Activated T-cell treated with anti-CD3 and anti-CD28 coated beads, Interleukin-2, amount 50 U/mL, for 4 hours (primary cell): Measurements from ENCODE around the gene SCT. TPM values are rescaled to one million over a fixed set of nuclear protein-coding genes. Genes with fewer than 3 reads are reported as not detected.

Source experiments
- ATAC-seq, 2 donors: fragments of 200-7000 bp; cut with Tn5 transposase; one replicate each; pipeline ENCODE4 v1.10.0; 2021
- DNase-seq: peaks from one replicate; pipeline ENCODE4 v3.0.0-alpha.2; 2020
- H3K27me3 Mint-ChIP-seq: one replicate; pipeline ENCODE4 v1.8.0; 2021; ENCODE audit warnings: low read depth, mixed read lengths
- H3K36me3 Mint-ChIP-seq: one replicate; pipeline ENCODE4 v1.8.0; 2022; ENCODE audit warnings: mixed read lengths; ENCODE audit not compliant: insufficient read depth
- H3K4me1 Mint-ChIP-seq: one replicate; pipeline ENCODE4 v1.8.0; 2021; ENCODE audit warnings: low read depth, mixed read lengths
- H3K4me3 Mint-ChIP-seq: one replicate; pipeline ENCODE4 v1.8.0; 2021; ENCODE audit warnings: mild to moderate bottlenecking, moderate library complexity, mixed read lengths
- H3K9me3 Mint-ChIP-seq: one replicate; pipeline ENCODE4 v1.8.0; 2021; ENCODE audit warnings: mixed read lengths
- total RNA-seq, 3 donors: library from RNA; stranded (reverse); gene quantifications; one replicate each; pipeline ENCODE4 v1.2.1, GENCODE V29; 2021

Gene SCT
- total RNA-seq, 3 donors from 2014 or later, result not detected

DNA sequence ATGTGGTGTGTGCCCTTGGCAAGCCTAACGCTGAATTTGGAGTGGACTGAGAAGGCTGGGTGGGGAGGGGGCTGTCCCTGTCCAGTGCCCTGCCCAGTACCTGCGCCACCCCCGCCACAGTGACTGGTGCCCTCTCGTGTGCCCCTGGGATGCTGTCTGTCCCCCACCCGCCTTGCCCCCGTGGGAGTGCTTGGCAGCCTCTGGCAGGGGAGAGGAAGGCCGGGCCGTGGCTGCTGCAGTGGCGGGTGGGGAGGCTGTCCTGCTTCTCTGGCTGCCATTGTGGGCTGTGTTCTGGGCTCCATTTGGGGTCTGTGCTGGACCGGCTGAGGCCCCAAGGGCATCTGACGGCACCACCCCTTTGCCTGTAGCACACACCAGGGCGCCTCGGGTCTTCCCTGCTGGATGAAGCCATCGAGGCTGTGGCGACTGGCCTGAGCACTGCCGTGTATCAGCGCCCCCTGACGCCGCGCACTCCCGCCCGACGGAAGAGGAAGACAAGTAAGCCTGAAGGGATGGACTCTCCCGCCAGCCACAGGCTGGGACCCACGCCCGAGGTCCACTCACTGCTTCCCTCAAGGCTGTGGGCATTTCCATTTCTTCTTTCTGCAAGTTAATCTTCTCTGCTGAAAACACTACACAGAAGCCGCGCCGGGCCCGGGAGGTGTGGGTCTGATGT, 28.8 kb downstream of the SCT start:
- no peak for DNase-seq
- H3K36me3 Mint-ChIP-seq, result peaks cover 19% of the 10 kb centered on the region
- H3K4me1 Mint-ChIP-seq, result no peaks in the 10 kb centered on the region
- ATAC-seq, result no peak
- no peaks in the 10 kb centered on the region for H3K27me3 Mint-ChIP-seq
- H3K9me3 Mint-ChIP-seq, result no peaks in the 10 kb centered on the region
- no peak overlapping the region for H3K4me3 Mint-ChIP-seq

GRCh38 chr11:597166-597725, 29.7 kb downstream of the SCT start:
- H3K9me3 Mint-ChIP-seq, result no peaks in the 10 kb centered on the region
- no peak overlapping the region for H3K4me3 Mint-ChIP-seq
- H3K4me1 Mint-ChIP-seq, result no peaks in the 10 kb centered on the region
- ATAC-seq (peak in 1 of 2 donors; percentile 49), DNase-seq (no peak)
- no peaks in the 10 kb centered on the region for H3K27me3 Mint-ChIP-seq
- H3K36me3 Mint-ChIP-seq, result peaks cover 25% of the 10 kb centered on the region

DNA sequence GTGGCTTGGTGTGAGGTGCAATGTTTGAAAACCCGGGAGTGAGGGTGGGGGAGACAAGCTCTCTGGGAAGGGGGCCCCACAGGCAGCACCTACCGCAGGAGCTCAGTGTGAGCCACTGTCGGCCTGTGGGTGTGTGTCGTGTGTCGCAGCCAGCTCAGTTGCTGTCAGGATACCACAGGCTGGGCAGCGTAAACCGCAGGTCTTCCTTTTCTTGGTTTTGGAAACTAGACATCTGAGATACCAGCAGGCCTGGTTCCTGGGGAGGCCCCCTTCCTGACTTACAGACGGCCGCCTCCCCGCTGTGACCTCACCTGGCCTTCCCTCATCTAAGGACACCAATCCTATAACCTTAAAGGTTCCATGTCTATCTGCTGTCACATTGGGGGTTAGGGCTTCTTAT, 30.6 kb downstream of the SCT start:
- Mint-ChIP-seq H3K36me3 (peaks cover 25% of the 10 kb centered on the region), H3K4me3 (no peak overlapping the region), H3K4me1 (no peaks in the 10 kb centered on the region), H3K9me3 (no peaks in the 10 kb centered on the region), H3K27me3 (no peaks in the 10 kb centered on the region)
- no peak for DNase-seq
- peak in 1 of 2 donors; percentile 41 for ATAC-seq

- no peak for ATAC-seq
- Mint-ChIP-seq H3K4me1 (no peaks in the 10 kb centered on the region), H3K4me3 (no peak overlapping the region), H3K36me3 (peaks cover 24% of the 10 kb centered on the region), H3K9me3 (no peaks in the 10 kb centered on the region), H3K27me3 (no peaks in the 10 kb centered on the region)
- DNase-seq, result no peak
Measured at GRCh38 chr11:595400-595799, 31.6 kb downstream of the SCT start.

DNA sequence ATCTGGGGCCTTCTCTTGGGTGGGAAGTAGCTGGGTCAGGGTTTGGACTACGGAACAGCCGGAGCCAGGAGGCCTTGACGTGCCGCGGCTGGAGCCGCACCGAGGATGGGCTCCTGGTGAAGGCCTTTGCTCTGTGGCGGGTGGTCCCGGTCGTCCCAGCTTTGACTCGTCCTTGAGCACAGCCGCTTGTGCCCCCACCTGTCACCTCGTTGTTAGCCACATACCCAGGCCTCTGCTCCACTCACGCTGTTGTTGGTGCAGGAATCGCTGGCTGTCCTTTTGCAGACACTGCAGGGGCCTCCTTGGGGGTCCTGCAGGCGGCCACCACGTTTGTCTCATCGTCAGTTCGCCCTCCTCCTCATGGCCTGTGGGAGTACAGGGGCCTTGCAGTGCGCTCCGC, 33.6 kb downstream of the SCT start:
- H3K9me3 Mint-ChIP-seq, result no peaks in the 10 kb centered on the region
- H3K4me1 Mint-ChIP-seq, result no peaks in the 10 kb centered on the region
- DNase-seq (no peak), ATAC-seq (no peak)
- no peaks in the 10 kb centered on the region for H3K27me3 Mint-ChIP-seq
- no peak overlapping the region for H3K4me3 Mint-ChIP-seq
- H3K36me3 Mint-ChIP-seq, result peaks cover 30% of the 10 kb centered on the region

DNA sequence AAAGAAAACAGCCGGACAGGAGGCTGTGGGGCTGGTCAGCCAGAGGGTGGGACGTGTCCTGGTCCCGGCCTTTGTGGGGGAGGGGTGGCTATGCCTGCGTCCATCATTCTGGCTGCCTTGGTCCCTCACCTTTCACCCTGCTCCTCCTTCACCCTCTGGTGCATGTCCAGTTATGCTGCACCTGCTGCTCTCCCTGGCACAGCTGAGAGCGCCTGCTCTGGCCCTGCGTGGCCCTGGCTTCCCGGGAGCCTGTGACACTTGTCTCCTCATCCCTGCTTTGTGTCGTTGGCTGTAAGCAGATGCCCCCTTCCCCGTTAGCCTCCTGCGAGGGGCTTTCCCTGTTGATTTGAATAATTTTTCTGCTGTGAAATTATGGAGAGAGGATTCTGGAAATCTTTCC, 34.1 kb downstream of the SCT start:
- ATAC-seq, result no peak
- no peak for DNase-seq
- H3K27me3 Mint-ChIP-seq, result no peaks in the 10 kb centered on the region
- peaks cover 33% of the 10 kb centered on the region for H3K36me3 Mint-ChIP-seq
- H3K4me3 Mint-ChIP-seq, result no peak overlapping the region
- peaks cover 4% of the 10 kb centered on the region for H3K4me1 Mint-ChIP-seq
- H3K9me3 Mint-ChIP-seq, result no peaks in the 10 kb centered on the region

GRCh38 chr11:592501-592900, 34.5 kb downstream of the SCT start:
- DNase-seq, result no peak
- Mint-ChIP-seq H3K9me3 (no peaks in the 10 kb centered on the region), H3K4me3 (no peak overlapping the region), H3K4me1 (peaks cover 8% of the 10 kb centered on the region), H3K27me3 (no peaks in the 10 kb centered on the region), H3K36me3 (peaks cover 37% of the 10 kb centered on the region)
- ATAC-seq, result no peak

DNA sequence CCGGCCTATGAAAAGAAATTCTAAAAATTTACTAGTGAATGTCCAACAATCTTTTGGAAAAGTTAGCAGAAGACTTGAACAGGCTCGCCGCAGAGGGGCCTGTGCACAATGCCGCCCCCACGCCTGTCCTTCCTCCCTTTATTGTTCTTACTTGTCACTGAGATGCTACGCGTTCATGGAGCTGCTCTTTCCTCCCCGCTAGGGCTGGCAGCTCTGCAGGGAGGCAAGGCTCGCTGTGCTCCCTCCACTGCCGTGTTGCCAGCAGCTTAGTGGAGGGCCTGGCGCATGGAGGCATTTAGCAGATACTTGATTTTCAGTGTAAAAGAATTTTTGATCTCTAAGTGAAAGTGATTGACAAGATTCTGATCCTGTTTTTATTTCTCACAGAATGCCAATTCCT, 36.0 kb downstream of the SCT start:
- Mint-ChIP-seq H3K27me3 (no peaks in the 10 kb centered on the region), H3K36me3 (peaks cover 35% of the 10 kb centered on the region), H3K4me3 (no peak overlapping the region), H3K4me1 (peaks cover 18% of the 10 kb centered on the region), H3K9me3 (no peaks in the 10 kb centered on the region)
- ATAC-seq (no peak), DNase-seq (no peak)

DNA sequence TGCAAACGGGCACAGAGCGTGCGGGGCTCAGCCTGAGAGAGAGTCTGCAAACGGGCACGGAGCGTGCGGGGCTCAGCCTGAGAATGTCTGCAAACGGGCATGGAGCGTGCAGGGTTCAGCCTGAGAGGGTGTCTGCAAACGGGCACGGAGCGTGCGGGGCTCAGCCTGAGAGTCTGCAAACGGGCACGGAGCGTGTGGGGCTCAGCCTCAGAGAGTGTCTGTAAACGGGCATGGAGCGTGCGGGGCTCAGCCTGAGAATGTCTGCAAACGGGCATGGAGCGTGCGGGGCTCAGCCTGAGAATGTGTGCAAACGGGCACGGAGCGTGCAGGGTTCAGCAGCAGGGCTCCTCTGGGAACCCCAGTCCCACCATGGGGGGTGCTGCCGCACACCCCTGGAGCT, 37.2 kb downstream of the SCT start:
- Mint-ChIP-seq H3K4me1 (peaks cover 18% of the 10 kb centered on the region), H3K4me3 (no peak overlapping the region), H3K27me3 (no peaks in the 10 kb centered on the region), H3K9me3 (no peaks in the 10 kb centered on the region), H3K36me3 (peaks cover 35% of the 10 kb centered on the region)
- DNase-seq (no peak), ATAC-seq (no peak)

DNA sequence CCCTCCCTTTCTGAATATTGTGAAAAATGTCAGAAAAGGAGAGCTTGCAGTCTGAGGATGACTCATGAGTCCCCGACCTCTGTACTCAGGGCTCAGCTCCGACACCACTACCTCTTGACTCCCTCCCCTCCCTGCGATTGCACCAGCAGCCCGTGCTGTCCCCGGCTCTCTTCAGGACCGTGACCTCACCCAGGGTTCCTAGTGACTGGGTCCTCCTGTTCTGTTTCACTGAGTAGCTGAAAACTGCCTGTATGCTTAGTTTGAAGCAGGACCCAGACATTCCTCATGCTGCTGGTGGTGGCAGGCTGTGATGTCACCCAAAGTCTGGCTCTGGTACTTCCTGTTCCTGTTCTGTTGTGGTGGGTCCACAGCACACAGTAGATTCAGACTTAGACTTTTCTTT, 39.0 kb downstream of the SCT start:
- H3K36me3 Mint-ChIP-seq, result peaks cover 29% of the 10 kb centered on the region

DNA sequence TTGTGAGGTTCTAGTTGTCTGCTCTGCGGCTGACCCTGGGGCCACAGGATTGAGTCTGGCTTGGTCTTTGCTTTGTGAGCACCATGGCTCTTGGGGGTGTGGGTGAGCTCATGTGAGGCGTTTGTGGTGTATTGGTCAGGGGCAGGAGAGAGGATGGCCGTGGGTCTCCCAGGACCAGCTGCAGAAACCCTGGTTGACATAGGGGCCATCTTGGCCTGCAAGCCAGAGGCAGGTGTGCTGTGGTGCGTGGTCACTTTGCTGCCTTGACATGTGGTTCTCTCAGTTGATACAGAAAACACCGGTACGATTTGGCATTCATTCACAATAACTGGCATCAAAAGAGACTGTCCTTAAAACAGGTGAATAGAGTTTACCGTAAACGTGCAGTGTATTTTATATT, 39.4 kb downstream of the SCT start:
- H3K36me3 Mint-ChIP-seq, result peaks cover 28% of the 10 kb centered on the region
- no peaks in the 10 kb centered on the region for H3K27me3 Mint-ChIP-seq
- DNase-seq (no peak), ATAC-seq (peak; percentile 7 to 15)
- H3K9me3 Mint-ChIP-seq, result no peaks in the 10 kb centered on the region
- H3K4me1 Mint-ChIP-seq, result peaks cover 18% of the 10 kb centered on the region
- no peak overlapping the region for H3K4me3 Mint-ChIP-seq

More for the DNA sequence above, 39.0 kb downstream of the SCT start:
- Mint-ChIP-seq H3K4me1 (peaks cover 18% of the 10 kb centered on the region), H3K9me3 (no peaks in the 10 kb centered on the region), H3K4me3 (peak overlapping the region; percentile 62), H3K27me3 (no peaks in the 10 kb centered on the region)
- ATAC-seq (peak; percentile 98 to 99), DNase-seq (peak; percentile 73)

GRCh38 chr11:586376-587316, 40.3 kb downstream of the SCT start:
- Mint-ChIP-seq H3K27me3 (no peaks in the 10 kb centered on the region), H3K9me3 (no peaks in the 10 kb centered on the region), H3K36me3 (peaks cover 26% of the 10 kb centered on the region), H3K4me1 (peaks cover 20% of the 10 kb centered on the region), H3K4me3 (no peak overlapping the region)
- DNase-seq (no peak), ATAC-seq (no peak)

GRCh38 chr11:584287-584686, 42.7 kb downstream of the SCT start:
- no peak overlapping the region for H3K4me3 Mint-ChIP-seq
- H3K4me1 Mint-ChIP-seq, result peaks cover 40% of the 10 kb centered on the region
- peaks cover 23% of the 10 kb centered on the region for H3K36me3 Mint-ChIP-seq

DNA sequence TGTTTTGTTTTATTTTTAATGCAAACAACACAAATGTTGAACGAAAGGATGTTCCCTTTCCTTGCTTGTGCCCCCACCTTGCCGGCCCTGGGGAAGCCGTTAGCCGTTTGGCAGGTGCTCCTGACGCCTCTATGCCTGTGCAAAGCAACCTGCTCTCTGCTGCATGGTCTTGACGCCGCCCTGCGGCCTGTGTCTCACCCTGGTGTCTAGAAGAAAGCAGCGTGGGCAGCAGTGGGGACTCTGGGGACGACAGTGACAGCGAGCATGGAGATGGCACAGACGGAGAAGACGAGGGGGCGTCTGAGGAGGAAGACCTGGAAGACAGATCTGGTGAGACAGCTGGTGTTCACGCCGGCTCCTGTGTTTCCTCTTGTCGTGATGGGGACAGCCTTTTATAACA, 45.2 kb downstream of the SCT start:
- no peak for ATAC-seq
- no peak for DNase-seq
- Mint-ChIP-seq H3K4me1 (peaks cover 48% of the 10 kb centered on the region), H3K4me3 (no peak overlapping the region), H3K9me3 (no peaks in the 10 kb centered on the region), H3K36me3 (peaks cover 13% of the 10 kb centered on the region), H3K27me3 (no peaks in the 10 kb centered on the region)

More at GRCh38 chr11:584287-584686, 42.7 kb downstream of the SCT start:
- no peaks in the 10 kb centered on the region for H3K27me3 Mint-ChIP-seq
- ATAC-seq (no peak), DNase-seq (no peak)
- H3K9me3 Mint-ChIP-seq, result no peaks in the 10 kb centered on the region
